ENCODE data around the gene FADS6. TPM values are rescaled to one million over a fixed set of nuclear protein-coding genes. Genes with fewer than 3 reads are reported as not detected.

The FADS6 gene
- total RNA-seq, 4 donors from 2014 or later, result not detected

GRCh38 chr17:74840989-74841666, 52.3 kb downstream of the FADS6 start:
- TF ChIP-seq CTCF (IDR thresholded peaks at IDR 0.05), result no peak
- peak; percentile 29 for DNase-seq (ENCODE audit: low spot score)
- peak; percentile 28 for ATAC-seq (ENCODE audit: low FRiP score)

- no peak for ATAC-seq (ENCODE audit: low FRiP score)
- DNase-seq (ENCODE audit: low spot score), result no peak
- no peak for TF ChIP-seq CTCF (IDR thresholded peaks at IDR 0.05)
Observed at GRCh38 chr17:74839990-74840852, 53.2 kb downstream of the FADS6 start.

- no peak for TF ChIP-seq CTCF (IDR thresholded peaks at IDR 0.05)
- no peak for DNase-seq (ENCODE audit: low spot score)
- no peak for ATAC-seq (ENCODE audit: low FRiP score)
Observed at GRCh38 chr17:74838274-74838673, 55.2 kb downstream of the FADS6 start.

GRCh38 chr17:74836691-74837467, 56.6 kb downstream of the FADS6 start:
- no peak for TF ChIP-seq CTCF (IDR thresholded peaks at IDR 0.05)
- DNase-seq (ENCODE audit: low spot score), result no peak
- no peak for ATAC-seq (ENCODE audit: low FRiP score)

GRCh38 chr17:74836191-74836590, 57.2 kb downstream of the FADS6 start:
- DNase-seq (ENCODE audit: low spot score) (no peak), ATAC-seq (ENCODE audit: low FRiP score) (no peak)
- no peak for TF ChIP-seq CTCF (IDR thresholded peaks at IDR 0.05)

- TF ChIP-seq CTCF (IDR thresholded peaks at IDR 0.05), result no peak
- DNase-seq (ENCODE audit: low spot score) (no peak), ATAC-seq (ENCODE audit: low FRiP score) (no peak)
Observed at GRCh38 chr17:74833501-74834377, 59.7 kb downstream of the FADS6 start.

Data from omental fat pad (tissue), 4 donors.